H9 (cell line): ENCODE data around the gene MRPS11. TPM values are rescaled to one million over a fixed set of nuclear protein-coding genes. Genes with fewer than 3 reads are reported as not detected.

ENCODE experiments used
- DNase-seq: peaks from one replicate; pipeline ENCODE4 v3.0.0-alpha.2; 2017
- H2AFZ ChIP-seq: one replicate; pipeline ENCODE4 v1.6.1; 2013; ENCODE audit warnings: mild to moderate bottlenecking, low read length, control low read depth, moderate library complexity
- H2AK5ac ChIP-seq: 2 replicates; pipeline ENCODE4 v1.6.1; 2013; ENCODE audit warnings: low read length, control low read depth, mixed read lengths; ENCODE audit not compliant: insufficient read length
- H2BK120ac ChIP-seq: one replicate; pipeline ENCODE4 v1.6.1; 2013; ENCODE audit warnings: low read depth, mild to moderate bottlenecking, low read length, control low read depth, inconsistent platforms; ENCODE audit not compliant: poor library complexity, severe bottlenecking
- H2BK12ac ChIP-seq: 2 replicates; pipeline ENCODE4 v1.6.1; 2013; ENCODE audit warnings: low read length, control low read depth, mixed read lengths, low read depth; ENCODE audit not compliant: insufficient read length
- H2BK15ac ChIP-seq: 2 replicates; pipeline ENCODE4 v1.6.1; 2013; ENCODE audit warnings: low read depth, low read length, control low read depth
- H2BK20ac ChIP-seq: one replicate; pipeline ENCODE4 v1.6.1; 2013; ENCODE audit warnings: low read depth, mild to moderate bottlenecking, low read length, control low read depth, inconsistent platforms; ENCODE audit not compliant: poor library complexity, severe bottlenecking
- H2BK5ac ChIP-seq: 2 replicates; pipeline ENCODE4 v1.6.1; 2013; ENCODE audit warnings: low read length, control low read depth, mixed read lengths; ENCODE audit not compliant: insufficient read length
- H3K14ac ChIP-seq: 2 replicates; pipeline ENCODE4 v1.6.1; 2013; ENCODE audit warnings: low read length, control low read depth; ENCODE audit not compliant: insufficient read depth
- H3K18ac ChIP-seq: 2 replicates; pipeline ENCODE4 v1.6.1; 2013; ENCODE audit warnings: low read depth, mild to moderate bottlenecking, mixed read lengths, low read length, control low read depth; ENCODE audit not compliant: insufficient read length
- H3K23ac ChIP-seq: 2 replicates; pipeline ENCODE4 v1.6.1; 2013; ENCODE audit warnings: low read length, control low read depth, mixed read lengths, low read depth; ENCODE audit not compliant: insufficient read length
- H3K23me2 ChIP-seq: 2 replicates; pipeline ENCODE4 v1.6.1; 2013; ENCODE audit warnings: low read depth, mild to moderate bottlenecking, mixed read lengths, low read length, control low read depth; ENCODE audit not compliant: insufficient read length, poor library complexity, severe bottlenecking
- H3K27ac ChIP-seq: 2 replicates; pipeline ENCODE4 v1.5.1; 2013; ENCODE audit warnings: low read length, control low read depth, mixed read lengths, low read depth; ENCODE audit not compliant: insufficient read length
- H3K27me3 ChIP-seq: 2 replicates; pipeline ENCODE4 v1.6.1; 2013; ENCODE audit warnings: low read length, control low read depth, inconsistent platforms; ENCODE audit not compliant: insufficient read depth
- H3K4ac ChIP-seq: 2 replicates; pipeline ENCODE4 v1.6.1; 2013; ENCODE audit warnings: low read depth, mild to moderate bottlenecking, control low read depth, inconsistent platforms, low read length, moderate library complexity
- H3K4me1 ChIP-seq: 2 replicates; pipeline ENCODE4 v1.6.1; 2013; ENCODE audit warnings: low read length, control low read depth, inconsistent platforms; ENCODE audit not compliant: insufficient read depth
- H3K4me2 ChIP-seq: 2 replicates; pipeline ENCODE4 v1.6.1; 2013; ENCODE audit warnings: low read length, control low read depth, mixed read lengths; ENCODE audit not compliant: insufficient read length, insufficient read depth
- H3K56ac ChIP-seq: 2 replicates; pipeline ENCODE4 v1.6.1; 2013; ENCODE audit warnings: low read depth, mild to moderate bottlenecking, mixed read lengths, low read length, control low read depth; ENCODE audit not compliant: insufficient read length
- H3K79me1 ChIP-seq: 2 replicates; pipeline ENCODE4 v1.6.1; 2013; ENCODE audit warnings: low read depth, mild to moderate bottlenecking, moderate library complexity, low read length, control low read depth, inconsistent platforms; ENCODE audit not compliant: insufficient read depth, poor library complexity, severe bottlenecking
- H3K79me2 ChIP-seq: 2 replicates; pipeline ENCODE4 v1.6.1; 2013; ENCODE audit warnings: low read length, control low read depth, inconsistent platforms; ENCODE audit not compliant: insufficient read depth
- H3K9ac ChIP-seq: 2 replicates; pipeline ENCODE4 v1.6.1; 2013; ENCODE audit warnings: low read length, control low read depth, mixed read lengths; ENCODE audit not compliant: insufficient read length; ENCODE audit errors: extremely low read depth
- H3K9me3 ChIP-seq: one replicate; pipeline ENCODE4 v1.6.1; 2013; ENCODE audit warnings: low read depth, low read length, inconsistent platforms; ENCODE audit not compliant: control insufficient read depth
- H3T11ph ChIP-seq: one replicate; pipeline ENCODE4 v1.6.1; 2013; ENCODE audit warnings: mild to moderate bottlenecking, low read length, control low read depth, inconsistent platforms
- H4K20me1 ChIP-seq: one replicate; pipeline ENCODE4 v1.6.1; 2013; ENCODE audit not compliant: control insufficient read depth, insufficient read length, insufficient read depth
- H4K5ac ChIP-seq: 2 replicates; pipeline ENCODE4 v1.6.1; 2013; ENCODE audit warnings: low read depth, mild to moderate bottlenecking, mixed read lengths, low read length, control low read depth; ENCODE audit not compliant: insufficient read length
- H4K8ac ChIP-seq: replicated peaks from 2 replicates; pipeline ENCODE4 v1.6.1; 2013; ENCODE audit warnings: low read length, control low read depth, mixed read lengths, low read depth; ENCODE audit not compliant: insufficient read length
- H4K91ac ChIP-seq: 2 replicates; pipeline ENCODE4 v1.6.1; 2013; ENCODE audit warnings: low read depth, mild to moderate bottlenecking, moderate library complexity, mixed read lengths, low read length, control low read depth; ENCODE audit not compliant: insufficient read length
- H3K27ac Mint-ChIP-seq, 3 experiments: 2 replicates in 2 of 3; 3 replicates in 1 of 3; pipeline ENCODE4 v1.8.0; 2020 to 2021; ENCODE audit warnings: mixed read lengths in 3 of 3, mild to moderate bottlenecking in 1 of 3, moderate library complexity in 1 of 3
- H3K27me3 Mint-ChIP-seq: 2 replicates; pipeline ENCODE4 v1.8.0; 2021; ENCODE audit warnings: low read depth, mild to moderate bottlenecking, moderate library complexity, mixed read lengths
- H3K36me3 Mint-ChIP-seq, 3 experiments: 2 replicates in 2 of 3; 3 replicates in 1 of 3; pipeline ENCODE4 v1.8.0; 2020 to 2021; ENCODE audit warnings: low read depth in 3 of 3, mixed read lengths in 3 of 3; ENCODE audit not compliant: insufficient read depth in 1 of 3
- H3K4me1 Mint-ChIP-seq, 2 experiments: 2 replicates each; pipeline ENCODE4 v1.8.0; 2020; ENCODE audit warnings: mixed read lengths in 2 of 2
- H3K4me3 Mint-ChIP-seq, 2 experiments: 2 replicates in 1 of 2; 3 replicates in 1 of 2; pipeline ENCODE4 v1.8.0; 2020 to 2021; ENCODE audit warnings: mild to moderate bottlenecking in 2 of 2, mixed read lengths in 2 of 2, moderate library complexity in 1 of 2
- H3K9me3 Mint-ChIP-seq, 2 experiments: 2 replicates in 1 of 2; 3 replicates in 1 of 2; pipeline ENCODE4 v1.8.0; 2020; ENCODE audit warnings: mild to moderate bottlenecking in 2 of 2, mixed read lengths in 2 of 2, moderate library complexity in 1 of 2
- WGBS: extraction: QIAGEN DNeasy Blood & Tissue Kit; methylation state at CpG from one replicate; pipeline ENCODE4 v1.1.7; 2013; ENCODE audit warnings: missing lambda C conversion rate, low lambda C conversion rate, mixed read lengths; ENCODE audit not compliant: insufficient read length; ENCODE audit errors: extremely low coverage; 5-methylcytosine and 5-hydroxymethylcytosine counted together
- total RNA-seq: library from RNA; stranded (reverse); gene quantifications from 2 replicates; pipeline ENCODE4 v1.2.1, GENCODE V29; 2021
- TF ChIP-seq, protein P1 (sequence below): fragments of 200-600 bp; sonication (generic); conservative IDR thresholded peaks from 3 replicates; pipeline ENCODE4 v1.8.0; 2021; ENCODE audit warnings: antibody characterized with exemption, mild to moderate bottlenecking

Gene MRPS11
- total RNA-seq, 1 experiment from 2014 or later = 54.5 TPM

DNA sequence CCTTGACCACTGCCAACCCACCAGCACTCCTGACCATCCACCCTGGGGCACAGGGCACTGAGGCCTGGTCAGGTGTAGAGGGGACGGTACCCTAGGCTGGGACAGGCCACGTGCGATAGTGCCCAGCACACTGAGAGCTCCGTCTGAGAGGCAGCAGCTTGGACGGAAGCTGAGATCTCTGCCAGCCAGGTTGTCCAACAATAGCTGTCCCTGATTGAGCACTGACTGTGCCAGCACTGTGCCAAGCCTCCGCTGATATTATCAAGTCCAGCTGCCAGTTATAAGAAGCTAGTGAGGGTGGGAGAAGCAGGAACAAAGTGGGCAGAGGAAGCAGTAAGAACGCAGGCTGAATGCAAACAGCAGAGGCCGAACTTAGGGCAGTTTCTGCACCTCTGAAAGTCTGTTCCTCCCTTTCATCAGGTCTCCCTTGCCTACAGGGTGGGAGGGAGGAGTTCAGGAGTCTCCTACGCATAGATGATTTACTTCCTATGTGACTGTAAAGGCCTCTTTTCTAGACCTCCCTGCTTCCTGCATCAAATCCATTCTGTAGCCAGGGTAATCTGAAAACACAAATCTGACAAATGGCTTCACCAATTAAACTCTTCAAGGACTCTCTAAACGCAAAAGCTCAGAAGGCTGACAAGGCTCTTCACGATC is 29.7 kb downstream of the MRPS11 start:
- H2AK5ac ChIP-seq = no peak overlapping the region
- H3K4me2 ChIP-seq = no peak overlapping the region
- no peak overlapping the region for H3K4ac ChIP-seq
- H3K27me3 Mint-ChIP-seq = peaks cover 2% of the 10 kb centered on the region; the same call in 1 of the 2 replicates
- H3K79me2 ChIP-seq = no peaks in the 10 kb centered on the region
- H2BK120ac ChIP-seq = no peak overlapping the region
- no peak overlapping the region for H2AFZ ChIP-seq
- no peaks in the 10 kb centered on the region for H3K9me3 Mint-ChIP-seq
- no peak overlapping the region for H2BK12ac ChIP-seq
- H3K56ac ChIP-seq = no peak overlapping the region
- H3K23me2 ChIP-seq = no peaks in the 10 kb centered on the region
- no peak for DNase-seq
- H2BK5ac ChIP-seq = no peak overlapping the region
- WGBS = no CpG with 5 or more reads among the region's 11 CpGs
- H3K4me1 Mint-ChIP-seq = peaks cover 4 to 13% of the 10 kb centered on the region in 2 experiments
- H3K79me1 ChIP-seq = no peaks in the 10 kb centered on the region
- no peak overlapping the region for H4K91ac ChIP-seq
- no peak overlapping the region for H3K4me3 Mint-ChIP-seq
- peaks cover 0 to 2% (median 0%) of the 10 kb centered on the region in 3 experiments; a peak in 1 of 7 replicates for H3K36me3 Mint-ChIP-seq
- no peak overlapping the region; a peak in 1 of 7 replicates for H3K27ac Mint-ChIP-seq
- H3K14ac ChIP-seq = no peak overlapping the region
- H4K20me1 ChIP-seq = no peaks in the 10 kb centered on the region
- TF ChIP-seq, protein P1, sequence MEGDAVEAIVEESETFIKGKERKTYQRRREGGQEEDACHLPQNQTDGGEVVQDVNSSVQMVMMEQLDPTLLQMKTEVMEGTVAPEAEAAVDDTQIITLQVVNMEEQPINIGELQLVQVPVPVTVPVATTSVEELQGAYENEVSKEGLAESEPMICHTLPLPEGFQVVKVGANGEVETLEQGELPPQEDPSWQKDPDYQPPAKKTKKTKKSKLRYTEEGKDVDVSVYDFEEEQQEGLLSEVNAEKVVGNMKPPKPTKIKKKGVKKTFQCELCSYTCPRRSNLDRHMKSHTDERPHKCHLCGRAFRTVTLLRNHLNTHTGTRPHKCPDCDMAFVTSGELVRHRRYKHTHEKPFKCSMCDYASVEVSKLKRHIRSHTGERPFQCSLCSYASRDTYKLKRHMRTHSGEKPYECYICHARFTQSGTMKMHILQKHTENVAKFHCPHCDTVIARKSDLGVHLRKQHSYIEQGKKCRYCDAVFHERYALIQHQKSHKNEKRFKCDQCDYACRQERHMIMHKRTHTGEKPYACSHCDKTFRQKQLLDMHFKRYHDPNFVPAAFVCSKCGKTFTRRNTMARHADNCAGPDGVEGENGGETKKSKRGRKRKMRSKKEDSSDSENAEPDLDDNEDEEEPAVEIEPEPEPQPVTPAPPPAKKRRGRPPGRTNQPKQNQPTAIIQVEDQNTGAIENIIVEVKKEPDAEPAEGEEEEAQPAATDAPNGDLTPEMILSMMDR = no peak
- no peak overlapping the region for H4K5ac ChIP-seq
- H3K9ac ChIP-seq = no peak overlapping the region
- H3K27me3 ChIP-seq = no peaks in the 10 kb centered on the region
- no peak overlapping the region for H4K8ac ChIP-seq
- no peak overlapping the region for H2BK15ac ChIP-seq
- H2BK20ac ChIP-seq = no peak overlapping the region
- H3K4me1 ChIP-seq = no peaks in the 10 kb centered on the region
- H3K27ac ChIP-seq = no peak overlapping the region
- no peak overlapping the region for H3K23ac ChIP-seq
- no peak overlapping the region for H3T11ph ChIP-seq
- no peak overlapping the region for H3K18ac ChIP-seq
- H3K9me3 ChIP-seq = no peaks in the 10 kb centered on the region
